Loucy (cell line): Measurements from ENCODE around the gene ATG4D.

Source experiments
- CTCF ChIP-seq: fragments of 200-600 bp; sonication (generic); conservative IDR thresholded peaks from 2 replicates; pipeline ENCODE4 v1.5.1; 2014; ENCODE audit warnings: mild to moderate bottlenecking, antibody characterized with exemption, low read length
- EZH2phosphoT487 ChIP-seq: fragments of 200-600 bp; IDR thresholded peaks from 2 replicates; pipeline ENCODE4 v1.6.1; 2018; ENCODE audit warnings: antibody characterized with exemption, mild to moderate bottlenecking, moderate library complexity, borderline replicate concordance

- no peak for TF ChIP-seq CTCF
- no peak for TF ChIP-seq EZH2phosphoT487
Measured at GRCh38 chr19:10521461-10522171, 22.1 kb upstream of the ATG4D start.
